NCI-H226 (cell line): ENCODE results near the gene POGLUT3.

ENCODE experiments used
- DNase-seq: peaks from one replicate; pipeline ENCODE4 v3.0.0-alpha.2; 2015

The POGLUT3 gene

DNA sequence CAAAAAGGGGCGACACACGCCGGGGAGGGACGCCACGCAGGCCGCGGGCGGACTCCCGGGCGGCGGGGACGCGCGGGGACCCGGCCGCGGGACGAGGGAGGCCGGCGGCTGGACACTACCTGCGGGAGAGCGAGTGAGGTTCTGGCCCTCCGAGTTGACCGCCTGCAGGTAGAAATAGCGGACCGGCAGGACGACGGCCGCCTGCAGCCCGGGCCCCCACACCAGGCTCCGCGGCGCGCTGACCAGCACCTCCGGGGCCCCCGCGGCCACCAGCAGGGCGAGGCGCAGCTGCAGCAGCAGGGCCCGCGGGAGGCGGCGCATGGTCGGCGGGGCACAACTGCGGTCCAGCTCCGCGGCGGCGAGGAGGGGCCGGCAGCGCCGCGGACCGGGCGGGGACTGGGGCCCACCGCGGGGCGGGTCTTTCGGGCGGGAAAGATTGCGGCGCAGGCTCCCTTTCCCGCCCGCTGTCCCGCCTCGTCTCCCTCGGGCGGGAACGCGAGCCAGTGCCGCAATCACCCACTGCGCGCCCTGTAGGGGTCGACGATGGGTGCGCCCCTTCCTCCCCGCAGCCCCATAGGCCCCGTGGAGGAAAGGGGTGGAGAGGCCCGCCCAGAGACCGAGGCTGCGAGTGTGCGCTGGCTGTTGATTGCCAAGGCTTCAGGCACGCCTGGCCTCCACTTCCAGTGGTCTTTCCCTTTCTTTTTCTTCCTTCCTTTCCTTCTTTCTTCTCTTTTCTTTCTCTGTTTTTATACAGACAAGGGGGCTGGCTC lies at the start of gene POGLUT3:
Gene POGLUT3, minus strand, starts transcription at position 339 of the 770 bp plus-strand sequence. Its CDS starts 18 bp downstream, at position 321.
- DNase-seq = peak; percentile 48

GRCh38 chr11:108545909-108546501 lies 47.8 kb upstream of the POGLUT3 start:
- no peak for DNase-seq

GRCh38 chr11:108543316-108543964 lies 45.3 kb upstream of the POGLUT3 start:
- DNase-seq = no peak

- no peak for DNase-seq
Measured at GRCh38 chr11:108541531-108541930, 43.3 kb upstream of the POGLUT3 start.

GRCh38 chr11:108538502-108538901 lies 40.3 kb upstream of the POGLUT3 start:
- no peak for DNase-seq

- no peak for DNase-seq
Measured at GRCh38 chr11:108538022-108538424, 39.8 kb upstream of the POGLUT3 start.

DNA sequence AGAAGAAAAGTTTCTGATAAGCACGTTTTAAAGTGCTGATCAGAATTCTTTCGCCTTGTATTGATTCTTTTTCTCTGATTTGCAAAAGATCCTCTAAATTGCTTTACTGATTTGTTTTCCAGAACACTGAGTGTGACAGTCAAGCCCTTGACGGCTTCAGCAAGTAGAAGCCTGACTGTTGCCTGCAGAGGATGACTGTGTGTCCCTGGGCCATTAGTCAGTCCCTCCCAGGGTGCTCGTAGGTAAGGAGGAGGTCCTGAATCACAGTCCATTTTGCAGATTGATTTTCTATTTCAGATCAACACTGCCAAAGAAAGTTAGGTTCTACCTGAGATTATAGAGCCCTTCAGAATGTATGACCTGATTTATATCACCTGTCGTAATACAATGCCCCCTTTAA lies 38.6 kb upstream of the POGLUT3 start:
- no peak for DNase-seq

DNA sequence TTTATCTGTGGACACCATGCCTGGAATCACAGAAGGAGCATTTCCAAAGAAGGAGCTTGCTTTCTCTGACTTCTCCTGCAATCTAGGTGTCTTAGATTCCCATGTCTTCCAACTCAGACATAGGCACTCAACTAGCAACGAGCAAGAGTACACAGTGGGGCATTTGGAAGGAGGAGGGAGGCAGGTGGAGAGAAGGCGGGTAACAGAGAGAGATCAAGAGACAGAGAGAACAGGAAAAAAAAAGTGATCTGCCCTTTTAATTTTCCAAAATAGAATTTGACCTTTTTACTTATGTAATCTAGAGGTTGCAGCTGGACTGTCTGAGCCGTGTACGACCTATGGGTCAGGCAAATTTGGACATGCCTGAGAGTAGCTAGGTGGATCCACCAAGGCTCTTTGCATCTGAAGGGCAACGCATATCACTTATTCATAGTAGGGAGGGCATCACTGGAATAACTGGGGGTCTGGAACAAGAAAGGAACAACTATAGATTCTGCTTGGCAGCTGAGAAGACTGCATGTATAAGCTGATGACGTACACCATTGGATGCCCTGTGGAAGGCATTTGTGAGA lies 37.3 kb upstream of the POGLUT3 start:
- no peak for DNase-seq

GRCh38 chr11:108534274-108534882 lies 36.2 kb upstream of the POGLUT3 start:
- no peak for DNase-seq

DNA sequence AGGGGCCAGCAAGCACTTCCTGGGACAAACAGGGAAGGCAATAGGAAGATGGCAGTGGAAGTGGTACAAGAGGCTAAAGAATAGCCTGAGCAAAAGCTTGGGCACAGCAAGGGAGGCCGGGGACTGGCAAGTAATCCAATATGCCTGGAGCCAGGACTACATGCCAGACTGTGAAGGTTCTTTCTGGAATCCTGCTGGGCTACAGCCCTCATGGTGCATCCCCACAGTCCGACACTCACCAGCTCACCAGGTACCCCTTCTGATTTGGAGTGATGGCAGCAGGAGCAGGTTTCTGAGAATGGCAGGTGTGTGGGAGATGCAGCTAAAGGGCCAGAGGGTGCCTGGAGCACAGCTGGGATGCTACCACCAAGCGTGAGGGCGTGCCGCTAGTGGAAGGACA lies 32.2 kb upstream of the POGLUT3 start:
- no peak for DNase-seq

- DNase-seq = no peak
Measured at GRCh38 chr11:108527382-108527781, 29.2 kb upstream of the POGLUT3 start.

GRCh38 chr11:108525161-108525560 lies 27.0 kb upstream of the POGLUT3 start:
- DNase-seq = no peak

- DNase-seq = no peak
Measured at GRCh38 chr11:108524422-108524821, 26.2 kb upstream of the POGLUT3 start.

- no peak for DNase-seq
Measured at GRCh38 chr11:108522318-108522717, 24.1 kb upstream of the POGLUT3 start.

DNA sequence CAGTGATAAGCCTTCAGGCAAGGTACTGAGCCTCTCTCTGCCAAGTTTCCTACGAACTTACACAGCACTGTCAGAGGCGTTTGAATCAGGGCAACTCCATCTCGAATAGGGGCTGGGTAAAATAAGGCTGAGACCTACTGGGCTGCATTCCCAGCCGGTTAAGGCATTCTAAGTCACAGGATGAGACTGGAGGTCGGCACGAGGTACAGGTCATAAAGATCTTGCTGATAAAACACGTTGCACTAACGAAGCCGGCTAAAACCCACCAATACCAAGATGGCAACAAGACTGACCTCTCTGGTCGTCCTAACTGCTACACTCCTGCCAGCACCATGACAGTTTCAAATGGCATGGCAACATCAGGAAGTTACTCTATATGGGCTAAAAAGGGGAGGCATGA lies 20.4 kb upstream of the POGLUT3 start:
- no peak for DNase-seq

DNA sequence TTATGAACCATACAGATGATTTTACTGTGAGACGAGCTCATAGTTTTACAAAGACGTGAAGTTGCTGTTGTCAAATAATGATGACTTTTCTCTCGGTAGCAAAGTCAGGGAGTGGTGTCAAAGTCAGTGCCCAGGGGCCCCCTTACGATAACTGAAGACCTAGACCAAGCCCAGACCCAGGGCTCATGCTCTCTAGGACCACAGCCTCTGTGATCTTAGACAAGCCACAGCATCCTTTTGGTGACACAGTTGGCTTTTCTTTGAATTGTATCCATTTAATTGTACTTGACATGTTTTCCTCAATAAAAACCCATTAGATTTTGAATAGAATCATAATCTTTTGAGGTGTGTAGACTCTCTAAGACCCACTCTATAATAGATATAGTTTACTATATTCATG lies 17.9 kb upstream of the POGLUT3 start:
- no peak for DNase-seq

- DNase-seq = no peak
Measured at GRCh38 chr11:108512708-108513107, 14.5 kb upstream of the POGLUT3 start.

DNA sequence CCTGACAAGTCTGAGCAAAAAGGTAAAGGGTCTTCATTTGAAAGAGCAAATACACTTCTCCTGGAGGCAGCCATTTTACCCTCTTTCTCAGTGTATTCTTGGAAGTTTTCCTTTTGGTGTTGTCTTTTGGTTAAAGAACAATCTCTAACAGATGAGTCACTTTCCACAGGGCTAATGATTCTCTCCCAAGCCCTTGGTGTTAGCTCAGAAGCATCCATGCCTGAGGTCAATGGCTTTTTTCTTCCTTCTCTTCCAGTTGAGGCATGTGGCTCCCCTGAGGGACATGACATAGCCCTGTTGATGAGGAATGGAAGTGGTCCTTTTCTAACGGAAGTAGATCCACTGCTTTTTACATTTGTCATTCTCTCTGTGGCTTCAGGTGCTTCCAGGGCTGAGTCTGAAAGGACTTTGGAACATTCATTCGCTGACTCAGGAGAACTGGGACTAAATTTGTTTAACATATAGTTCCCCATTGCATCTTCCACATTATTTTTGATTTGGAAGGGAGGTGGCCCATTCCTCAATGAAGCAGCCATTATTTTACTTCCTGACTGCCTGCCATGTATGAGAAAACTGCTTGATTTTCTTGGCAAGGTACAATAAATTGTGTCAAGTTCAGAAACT lies 13.8 kb upstream of the POGLUT3 start:
- peak; percentile 54 for DNase-seq

DNA sequence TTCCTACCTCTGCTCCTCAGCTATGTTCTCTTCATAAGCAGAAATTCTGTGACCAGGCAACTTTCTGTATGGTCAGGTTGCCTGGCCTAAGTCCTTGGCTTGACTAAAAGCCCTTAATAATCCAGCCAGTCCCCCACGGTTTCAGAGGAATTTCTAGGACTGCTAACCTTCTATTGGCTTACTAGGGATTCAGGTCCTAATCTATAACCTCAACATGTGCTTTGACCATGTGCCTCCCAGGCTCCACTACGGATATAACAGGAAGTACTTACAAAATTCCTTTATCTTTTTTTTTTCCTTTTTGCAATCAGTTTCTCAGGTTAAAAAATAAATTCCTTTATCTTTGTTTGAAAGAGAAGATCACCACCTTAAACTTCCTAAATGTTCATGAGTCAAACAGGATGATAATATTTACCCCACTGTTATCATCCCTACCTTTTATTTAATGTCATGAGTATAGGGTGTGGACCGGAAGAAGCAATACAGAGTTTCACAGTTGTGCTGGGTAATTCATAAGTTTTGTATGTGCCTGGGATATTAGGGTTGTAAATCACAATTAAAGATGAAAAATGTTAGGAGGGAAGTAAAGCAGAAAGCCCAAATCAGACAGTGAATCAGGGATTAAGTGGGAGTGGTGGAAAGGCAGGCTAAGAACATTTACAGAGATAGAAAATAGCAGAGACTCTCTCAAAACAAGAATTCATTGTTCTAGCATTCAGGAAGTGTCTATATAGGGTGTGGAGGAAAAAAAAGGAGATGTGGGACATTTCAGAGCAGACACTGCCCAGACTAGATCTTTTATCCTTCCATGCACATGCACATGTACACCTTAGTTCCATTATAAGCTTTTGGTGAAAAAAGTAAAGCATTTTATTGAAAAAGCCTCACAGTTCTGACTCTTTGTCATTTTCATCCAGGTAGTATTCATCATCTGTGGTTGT lies 10.7 kb upstream of the POGLUT3 start:
- DNase-seq = no peak

DNA sequence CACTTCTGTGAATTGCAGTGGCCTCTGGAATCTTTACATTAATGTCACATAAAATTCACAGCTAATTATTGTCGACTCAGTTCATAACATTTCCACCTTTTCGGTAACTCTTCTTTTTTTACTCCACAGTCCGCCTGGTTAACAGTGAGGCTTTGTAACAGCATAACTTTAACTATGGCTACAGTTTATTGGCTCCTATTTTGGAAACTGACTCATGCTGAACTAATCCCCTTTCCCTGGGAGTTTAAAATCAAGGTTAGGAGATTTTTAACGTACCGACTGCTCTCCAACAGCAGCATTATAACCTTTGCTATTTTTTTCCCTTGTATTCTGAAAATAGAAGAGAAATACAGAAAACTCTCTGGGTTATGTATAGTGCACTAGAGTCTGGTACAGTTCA lies 3.2 kb upstream of the POGLUT3 start:
- DNase-seq = no peak

DNA sequence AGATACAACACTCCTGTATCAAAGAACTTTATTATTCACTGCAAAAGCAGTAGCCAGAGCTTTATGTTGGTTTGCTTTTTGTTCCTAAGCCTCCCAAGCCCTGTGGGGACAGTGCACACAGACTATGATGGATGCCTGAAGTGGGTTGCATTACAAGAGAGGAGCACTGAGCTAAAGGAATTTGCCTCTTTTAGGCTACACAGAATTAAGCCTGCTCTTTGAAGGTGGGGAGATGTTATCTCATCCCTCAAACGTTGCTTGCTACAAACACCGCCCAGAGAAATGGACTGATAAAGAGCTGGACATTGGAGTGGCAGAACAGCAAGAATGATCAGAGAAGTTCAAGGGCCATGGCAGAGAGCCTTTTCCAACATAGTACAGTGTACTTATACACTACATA lies 2.5 kb upstream of the POGLUT3 start:
- no peak for DNase-seq

- DNase-seq = no peak
Measured at GRCh38 chr11:108500169-108500568, 2.0 kb upstream of the POGLUT3 start.
